ENCODE measurements around the gene RPGRIP1L.

- TF ChIP-seq CTCF (IDR thresholded peaks at IDR 0.05) (no peak), POLR2A (IDR thresholded peaks at IDR 0.05) (no peak)
Measured at GRCh38 chr16:53612003-53612402, 91.7 kb downstream of the RPGRIP1L start.
